Esophagus muscularis mucosa (tissue), 4 donors: ENCODE data around the gene CPNE5. TPM values are rescaled to one million over a fixed set of nuclear protein-coding genes. Genes with fewer than 3 reads are reported as not detected.

Source experiments
- DNase-seq: peaks from one replicate; pipeline ENCODE4 v3.0.0-alpha.2; 2017; ENCODE audit errors: extremely low spot score
- H3K27ac ChIP-seq, 4 donors: fragments of 200-600 bp; sonication (generic); replicated peaks in 1 of 4; 1 replicate in 3 of 4; 2 replicates in 1 of 4; pipeline ENCODE4 v1.5.1; 2016 to 2019; ENCODE audit warnings: mild to moderate bottlenecking in 1 of 4
- H3K27me3 ChIP-seq, 4 donors: fragments of 200-600 bp; sonication (generic); one replicate each; pipeline versions ENCODE4 v1.5.1 to v1.6.0; 2016 to 2019
- H3K36me3 ChIP-seq, 4 donors: fragments of 200-600 bp; sonication (generic); one replicate each; pipeline ENCODE4 v1.5.1; 2016 to 2019
- H3K4me1 ChIP-seq, 4 donors: fragments of 200-600 bp; sonication (generic); one replicate each; pipeline ENCODE4 v1.5.1; 2016 to 2019
- H3K4me3 ChIP-seq, 4 donors: fragments of 200-600 bp; sonication (generic); 1 replicate in 2 of 4; 2 replicates in 2 of 4; pipeline ENCODE4 v1.5.1; 2016 to 2019; ENCODE audit warnings: mild to moderate bottlenecking in 4 of 4, moderate library complexity in 1 of 4
- H3K9me3 ChIP-seq, 4 donors: fragments of 200-600 bp; sonication (generic); 1 replicate in 3 of 4; 2 replicates in 1 of 4; pipeline ENCODE4 v1.5.1; 2016 to 2019
- EP300 ChIP-seq: sonication (generic); formaldehyde crosslinking; IDR thresholded peaks from one replicate; pipeline ENCODE4 v1.6.1; 2017; ENCODE audit warnings: antibody characterized with exemption
- POLR2A ChIP-seq: fragments of 450-650 bp; IDR thresholded peaks from one replicate; pipeline ENCODE4 v1.6.1; 2017; ENCODE audit warnings: antibody characterized with exemption, moderate library complexity, mild to moderate bottlenecking, low read depth
- POLR2AphosphoS5 ChIP-seq, 2 donors: sonication (generic); formaldehyde crosslinking; IDR thresholded peaks; one replicate each; pipeline ENCODE4 v1.6.1; 2017; ENCODE audit warnings: antibody characterized with exemption in 2 of 2
- WGBS: methylation state at CpG from one replicate; pipeline ENCODE4 v1.1.5; 2018; 5-methylcytosine and 5-hydroxymethylcytosine counted together
- intact Hi-C: fragments of 100-400 bp; cut with DNase I; formaldehyde crosslinking; loops from one replicate; pipeline ENCODE4 v1.15.1; 2023
- total RNA-seq, 4 donors: library from RNA; depleted of rRNA; stranded (reverse); fragments of >200 nt; gene quantifications; one replicate each; pipeline versions ENCODE4 v1.1.0 to v1.2.1, GENCODE V29; 2016
- TF ChIP-seq, protein P1 (sequence below), 3 experiments: fragments of 200-600 bp in 2 of 3; fragments of 450-650 bp in 1 of 3; sonication (generic) in 2 of 3; IDR thresholded peaks; one replicate each; pipeline ENCODE4 v1.5.1; 2017 to 2019; ENCODE audit warnings: antibody characterized with exemption in 3 of 3, mild to moderate bottlenecking in 2 of 3, moderate library complexity in 1 of 3

Gene CPNE5
- total RNA-seq, 4 donors from 2014 or later, result 2.1 to 4.6 (median 2.6) TPM

DNA sequence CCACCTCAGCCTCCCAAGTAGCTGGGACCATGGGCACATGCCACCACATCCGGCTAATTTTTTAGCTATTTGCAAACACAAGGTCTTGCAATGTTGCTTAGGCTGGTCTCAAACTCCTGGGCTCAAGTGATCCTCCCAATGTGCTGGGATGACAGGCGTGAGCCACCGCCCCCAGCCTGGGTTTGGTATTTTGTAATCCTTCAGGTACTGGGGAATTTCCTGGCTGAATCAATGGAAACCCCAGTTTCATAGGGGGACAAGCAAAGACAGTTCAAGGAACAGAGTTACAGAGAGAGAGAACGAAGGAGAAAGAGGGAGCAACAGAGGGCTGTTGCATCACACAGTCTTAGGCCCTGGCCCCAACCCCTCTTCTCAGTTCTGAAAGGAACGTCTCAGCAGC lies 105.9 kb downstream of the CPNE5 start:
- Histone ChIP-seq H3K9me3 (no peaks in the 10 kb centered on the region), H3K4me1 (peaks cover 22 to 34% (median 27%) of the 10 kb centered on the region in 4 donors), H3K4me3 (no peak overlapping the region), H3K36me3 (no peaks in the 10 kb centered on the region), H3K27ac (no peak overlapping the region), H3K27me3 (no peaks in the 10 kb centered on the region)
- TF ChIP-seq, protein P1, sequence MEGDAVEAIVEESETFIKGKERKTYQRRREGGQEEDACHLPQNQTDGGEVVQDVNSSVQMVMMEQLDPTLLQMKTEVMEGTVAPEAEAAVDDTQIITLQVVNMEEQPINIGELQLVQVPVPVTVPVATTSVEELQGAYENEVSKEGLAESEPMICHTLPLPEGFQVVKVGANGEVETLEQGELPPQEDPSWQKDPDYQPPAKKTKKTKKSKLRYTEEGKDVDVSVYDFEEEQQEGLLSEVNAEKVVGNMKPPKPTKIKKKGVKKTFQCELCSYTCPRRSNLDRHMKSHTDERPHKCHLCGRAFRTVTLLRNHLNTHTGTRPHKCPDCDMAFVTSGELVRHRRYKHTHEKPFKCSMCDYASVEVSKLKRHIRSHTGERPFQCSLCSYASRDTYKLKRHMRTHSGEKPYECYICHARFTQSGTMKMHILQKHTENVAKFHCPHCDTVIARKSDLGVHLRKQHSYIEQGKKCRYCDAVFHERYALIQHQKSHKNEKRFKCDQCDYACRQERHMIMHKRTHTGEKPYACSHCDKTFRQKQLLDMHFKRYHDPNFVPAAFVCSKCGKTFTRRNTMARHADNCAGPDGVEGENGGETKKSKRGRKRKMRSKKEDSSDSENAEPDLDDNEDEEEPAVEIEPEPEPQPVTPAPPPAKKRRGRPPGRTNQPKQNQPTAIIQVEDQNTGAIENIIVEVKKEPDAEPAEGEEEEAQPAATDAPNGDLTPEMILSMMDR (IDR thresholded peaks at IDR 0.05), result no peak
- no peak for TF ChIP-seq POLR2AphosphoS5 (IDR thresholded peaks at IDR 0.05)
- no peak for TF ChIP-seq EP300
- TF ChIP-seq POLR2A, result no peak
- 95% methylated on average over 5 of the region's 5 CpGs for WGBS
- DNase-seq, result no peak
- intact Hi-C loops, result no loop called here

DNA sequence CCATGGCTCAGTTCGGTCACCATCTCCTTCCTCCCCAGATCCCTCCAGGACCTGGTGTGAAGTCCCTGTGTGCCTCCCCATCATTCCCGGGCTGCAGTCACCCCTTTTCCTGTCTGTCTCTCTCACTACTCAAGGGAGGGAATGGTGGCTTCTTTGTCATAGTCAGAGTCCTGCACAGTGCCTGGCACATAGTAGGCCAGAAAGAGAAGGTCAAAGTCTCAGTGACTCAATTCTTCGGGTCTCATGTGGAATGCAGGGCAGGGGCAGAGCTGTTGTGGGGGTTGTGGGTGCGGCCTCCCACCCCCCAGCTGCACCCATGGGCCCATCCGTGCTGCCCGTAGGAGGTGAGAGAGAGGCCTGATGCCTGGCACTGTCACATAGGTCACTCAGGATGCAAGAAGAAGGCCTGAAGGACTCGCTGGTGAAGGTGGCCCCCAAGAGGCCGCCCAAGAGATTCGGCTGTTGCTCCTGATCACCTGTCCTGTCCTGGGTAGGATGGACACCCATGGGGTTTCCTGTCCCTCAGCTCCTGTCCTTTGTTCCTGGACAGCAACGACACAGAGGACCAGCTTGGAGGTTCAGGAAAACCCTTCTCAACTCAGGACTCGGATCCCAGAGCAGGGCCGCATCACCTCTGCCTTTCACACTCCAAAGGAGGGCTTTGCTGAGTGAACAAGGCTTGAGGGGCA lies 107.5 kb downstream of the CPNE5 start:
- TF ChIP-seq EP300 (no peak), POLR2A (no peak), POLR2AphosphoS5 (IDR thresholded peaks at IDR 0.05) (no peak)
- TF ChIP-seq, protein P1 (IDR thresholded peaks at IDR 0.05), result no peak
- H3K4me1 ChIP-seq, result peaks cover 22 to 34% (median 27%) of the 10 kb centered on the region in 4 donors
- H3K27me3 ChIP-seq, result no peaks in the 10 kb centered on the region
- intact Hi-C loops, result no loop called here
- WGBS, result 84% methylated on average over 11 of the region's 12 CpGs
- no peak overlapping the region for H3K27ac ChIP-seq
- H3K4me3 ChIP-seq, result no peak overlapping the region
- H3K36me3 ChIP-seq, result no peaks in the 10 kb centered on the region
- no peak for DNase-seq
- H3K9me3 ChIP-seq, result no peaks in the 10 kb centered on the region

DNA sequence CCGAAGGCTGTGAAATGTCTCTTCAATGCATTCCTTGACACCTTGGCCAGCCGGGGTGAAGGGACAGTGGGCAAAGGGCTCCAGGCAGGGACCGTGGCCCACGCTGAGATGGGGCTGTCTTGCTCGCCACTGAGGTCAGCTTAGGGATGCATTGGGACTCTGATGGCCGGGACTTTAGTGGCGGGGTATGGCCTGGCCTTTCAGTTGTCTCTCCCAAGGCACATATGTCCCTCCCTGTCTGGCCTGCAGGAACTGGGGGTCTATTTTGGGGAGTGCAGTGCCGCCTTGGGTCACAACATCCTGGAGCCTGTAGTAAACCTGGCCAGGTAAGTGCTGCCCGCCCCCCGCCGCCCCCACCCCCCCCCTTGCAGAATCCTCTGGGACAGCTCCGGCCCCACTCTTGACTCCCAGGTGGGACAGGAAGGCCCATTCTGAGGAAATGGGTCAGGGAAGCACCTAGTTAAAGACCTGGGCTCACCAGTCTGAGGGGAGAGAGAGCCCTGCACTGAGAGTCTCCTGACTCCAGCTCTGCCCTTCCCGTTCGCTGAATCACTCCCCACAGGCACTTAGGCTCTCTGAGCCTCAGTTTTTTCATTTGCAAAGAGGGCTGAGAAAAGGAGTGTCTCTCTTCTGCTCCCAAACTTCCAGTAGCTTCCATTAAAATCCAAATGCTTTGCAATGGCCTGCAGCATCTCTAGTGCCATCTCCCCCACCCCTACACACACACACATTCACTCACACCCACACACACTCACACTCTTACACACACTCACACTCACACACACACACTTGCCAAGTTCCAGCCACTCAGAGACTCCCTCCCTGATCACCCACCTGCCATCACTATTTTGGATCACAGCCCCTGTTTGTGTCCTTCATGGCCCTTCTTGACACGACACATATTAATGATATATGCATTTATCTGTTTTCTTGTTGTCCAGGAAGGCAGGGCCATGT lies 108.5 kb downstream of the CPNE5 start:
- WGBS, result 97% methylated on average over 5 of the region's 15 CpGs
- no peak for DNase-seq
- Histone ChIP-seq H3K36me3 (no peaks in the 10 kb centered on the region), H3K27ac (no peak overlapping the region), H3K4me1 (peaks cover 14 to 25% (median 20%) of the 10 kb centered on the region in 4 donors), H3K9me3 (no peaks in the 10 kb centered on the region), H3K4me3 (no peak overlapping the region), H3K27me3 (no peaks in the 10 kb centered on the region)
- intact Hi-C loops, result no loop called here
- TF ChIP-seq EP300, result no peak
- no peak for TF ChIP-seq POLR2A
- TF ChIP-seq, protein P1 (IDR thresholded peaks at IDR 0.05), result no peak
- TF ChIP-seq POLR2AphosphoS5 (IDR thresholded peaks at IDR 0.05), result no peak

DNA sequence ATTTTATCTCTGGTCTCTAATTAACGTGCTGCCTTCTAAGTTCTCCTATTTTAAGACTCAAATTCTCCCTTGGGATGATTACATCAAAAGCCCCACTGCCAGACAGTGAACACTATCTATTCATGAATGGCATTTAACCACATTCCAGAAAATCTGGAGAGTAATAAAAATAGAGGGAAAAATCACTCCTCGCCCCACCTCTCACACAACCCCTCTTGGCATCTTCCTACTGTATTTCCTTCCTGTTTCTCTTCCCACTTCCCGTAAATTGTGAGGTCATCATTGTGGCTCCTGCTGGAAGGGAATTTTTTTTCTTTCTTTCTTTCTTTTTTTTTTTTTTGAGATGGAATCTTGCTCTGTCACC lies 110.1 kb downstream of the CPNE5 start:
- intact Hi-C loops, result no loop called here
- 38% methylated on average over 3 of the region's 3 CpGs for WGBS
- Histone ChIP-seq H3K4me1 (peaks cover 0 to 10% (median 5%) of the 10 kb centered on the region in 4 donors), H3K27me3 (no peaks in the 10 kb centered on the region), H3K36me3 (no peaks in the 10 kb centered on the region), H3K4me3 (no peak overlapping the region), H3K27ac (no peak overlapping the region), H3K9me3 (no peaks in the 10 kb centered on the region)
- DNase-seq, result no peak
- TF ChIP-seq, protein P1 (IDR thresholded peaks at IDR 0.05), result no peak
- TF ChIP-seq EP300, result no peak
- TF ChIP-seq POLR2AphosphoS5 (IDR thresholded peaks at IDR 0.05), result no peak
- TF ChIP-seq POLR2A, result no peak
